Retinal pigment epithelial cell (primary cell): ENCODE data around the gene METTL1.
A peak's percentile ranks its signal among the peaks of the same experiment; 100 is the strongest.
"Not testable (repeated sequence)": the region's sequence is repeated elsewhere in the genome, so short reads cannot be mapped to it uniquely, and the experiment has no call there.

ENCODE experiments used
- DNase-seq: peaks from one replicate; pipeline ENCODE4 v3.0.0-alpha.2; 2010; ENCODE audit warnings: low read depth
- H3K4me3 ChIP-seq: 2 replicates; pipeline ENCODE4 v1.5.1; 2011; ENCODE audit warnings: mild to moderate bottlenecking, low read length, control low read depth, moderate library complexity
- CTCF ChIP-seq: conservative IDR thresholded peaks from 2 replicates; pipeline ENCODE4 v1.5.1; 2011; ENCODE audit warnings: low read depth, low read length, control low read depth, inconsistent platforms

The METTL1 gene

GRCh38 chr12:57775044-57775443 is 3.1 kb upstream of the METTL1 start:
- DNase-seq = no peak
- TF ChIP-seq CTCF = no peak

GRCh38 chr12:57774634-57775033 is 2.7 kb upstream of the METTL1 start:
- H3K4me3 ChIP-seq, DNase-seq: not testable (repeated sequence)

More at GRCh38 chr12:57775044-57775443, 3.1 kb upstream of the METTL1 start:
- no peak overlapping the region for H3K4me3 ChIP-seq

- H3K4me3 ChIP-seq = peak within 1 kb of the TSS; percentile 93
- DNase-seq = no peak
- no peak for TF ChIP-seq CTCF
These were observed 771 bp upstream of the METTL1 start, which contains the start of gene EEF1AKMT3 for GRCh38 chr12:57772429-57773322. TSS of gene EEF1AKMT3 (plus strand) at chr12:57772614. CDS start at chr12:57772725, 111 bp downstream.

GRCh38 chr12:57771236-57771872 is 551 bp downstream of the METTL1 start:
- peak overlapping the region; percentile 93 for H3K4me3 ChIP-seq
- TF ChIP-seq CTCF = no peak
- DNase-seq = peak; percentile 66

- TF ChIP-seq CTCF = no peak
- H3K4me3 ChIP-seq = no peak overlapping the region
- no peak for DNase-seq
These were observed 1.2 kb downstream of the METTL1 start for GRCh38 chr12:57770734-57771133.

GRCh38 chr12:57769594-57769993 is 2.3 kb downstream of the METTL1 start:
- no peak for DNase-seq
- no peak for TF ChIP-seq CTCF
- H3K4me3 ChIP-seq = no peak overlapping the region

- H3K4me3 ChIP-seq = no peak overlapping the region
- no peak for DNase-seq
- TF ChIP-seq CTCF = no peak
These were observed 4.0 kb downstream of the METTL1 start for GRCh38 chr12:57767876-57768275.
